ENCODE measurements around the gene COL23A1. TPM values are rescaled to one million over a fixed set of nuclear protein-coding genes. Genes with fewer than 3 reads are reported as not detected.

The COL23A1 gene
- total and polyA plus RNA-seq, 8 donors: 0.52 to 9.5 (median 7.5) TPM

DNA sequence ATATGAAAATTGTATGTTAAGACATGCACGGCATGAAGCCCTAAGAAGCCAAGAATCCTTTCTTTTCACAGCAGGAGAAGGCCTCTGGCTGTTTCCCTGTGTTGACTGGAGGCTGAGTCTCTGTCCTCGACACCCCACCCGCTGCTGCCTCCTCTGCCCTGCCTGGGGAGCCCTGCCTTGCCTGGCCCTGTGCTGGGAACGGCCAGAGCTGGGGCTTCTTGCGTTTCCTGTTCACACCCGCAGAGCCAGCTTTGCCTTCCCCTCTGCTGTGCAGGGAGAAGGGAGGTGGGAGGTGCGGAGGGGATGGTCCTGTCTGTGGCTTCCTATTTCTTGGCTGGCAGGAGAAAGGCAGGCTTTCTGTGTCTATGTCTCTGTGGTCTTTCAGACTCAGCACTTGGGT is 396.2 kb downstream of the COL23A1 start:
- intact Hi-C loops (cut with DNase I): no loop called here
- TF ChIP-seq, protein P1, sequence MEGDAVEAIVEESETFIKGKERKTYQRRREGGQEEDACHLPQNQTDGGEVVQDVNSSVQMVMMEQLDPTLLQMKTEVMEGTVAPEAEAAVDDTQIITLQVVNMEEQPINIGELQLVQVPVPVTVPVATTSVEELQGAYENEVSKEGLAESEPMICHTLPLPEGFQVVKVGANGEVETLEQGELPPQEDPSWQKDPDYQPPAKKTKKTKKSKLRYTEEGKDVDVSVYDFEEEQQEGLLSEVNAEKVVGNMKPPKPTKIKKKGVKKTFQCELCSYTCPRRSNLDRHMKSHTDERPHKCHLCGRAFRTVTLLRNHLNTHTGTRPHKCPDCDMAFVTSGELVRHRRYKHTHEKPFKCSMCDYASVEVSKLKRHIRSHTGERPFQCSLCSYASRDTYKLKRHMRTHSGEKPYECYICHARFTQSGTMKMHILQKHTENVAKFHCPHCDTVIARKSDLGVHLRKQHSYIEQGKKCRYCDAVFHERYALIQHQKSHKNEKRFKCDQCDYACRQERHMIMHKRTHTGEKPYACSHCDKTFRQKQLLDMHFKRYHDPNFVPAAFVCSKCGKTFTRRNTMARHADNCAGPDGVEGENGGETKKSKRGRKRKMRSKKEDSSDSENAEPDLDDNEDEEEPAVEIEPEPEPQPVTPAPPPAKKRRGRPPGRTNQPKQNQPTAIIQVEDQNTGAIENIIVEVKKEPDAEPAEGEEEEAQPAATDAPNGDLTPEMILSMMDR (IDR thresholded peaks at IDR 0.05): no peak
- ATAC-seq (no peak), DNase-seq (no peak)
- H3K4me1 ChIP-seq: no peaks in the 10 kb centered on the region
- no peaks in the 10 kb centered on the region for H3K9me3 ChIP-seq
- no peak overlapping the region for H3K4me3 ChIP-seq
- H3K27me3 ChIP-seq: peaks cover 0 to 21% of the 10 kb centered on the region in 2 donors
- no peaks in the 10 kb centered on the region for H3K36me3 ChIP-seq
- no peak overlapping the region for H3K27ac ChIP-seq

DNA sequence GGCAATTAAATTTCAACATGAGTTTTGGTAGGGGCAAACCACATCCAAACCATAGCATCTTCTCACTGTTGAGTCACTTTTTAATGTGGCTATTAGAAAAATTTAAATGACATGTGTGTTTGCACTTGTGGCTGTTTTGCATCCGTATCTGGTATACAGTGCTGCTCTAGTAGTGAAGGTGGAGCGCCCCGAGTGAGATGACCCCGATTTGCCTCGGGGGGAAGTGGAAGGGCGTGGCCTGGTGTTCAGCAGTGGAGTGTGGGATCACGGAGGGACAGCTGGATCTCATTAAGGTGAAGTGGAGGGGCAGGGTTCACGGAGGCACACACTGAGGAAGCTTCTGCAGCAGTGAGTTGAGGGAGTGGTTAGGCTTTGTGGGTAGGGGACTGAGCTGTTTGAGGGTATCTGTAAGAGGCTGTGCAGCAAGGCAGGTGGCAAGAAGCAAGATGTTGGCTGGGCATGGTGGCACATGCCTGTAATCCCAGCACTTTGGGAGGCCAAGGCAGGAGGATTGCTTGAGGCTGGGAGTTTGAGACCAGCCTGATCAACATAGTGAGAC is 396.9 kb downstream of the COL23A1 start:
- intact Hi-C loops (cut with DNase I): no loop called here
- H3K9me3 ChIP-seq: no peaks in the 10 kb centered on the region
- no peak overlapping the region for H3K27ac ChIP-seq
- H3K4me3 ChIP-seq: no peak overlapping the region
- no peak for ATAC-seq
- TF ChIP-seq, protein P1 (IDR thresholded peaks at IDR 0.05): no peak
- H3K27me3 ChIP-seq: peaks cover 0 to 21% of the 10 kb centered on the region in 2 donors
- DNase-seq: no peak
- H3K4me1 ChIP-seq: no peaks in the 10 kb centered on the region
- no peaks in the 10 kb centered on the region for H3K36me3 ChIP-seq

DNA sequence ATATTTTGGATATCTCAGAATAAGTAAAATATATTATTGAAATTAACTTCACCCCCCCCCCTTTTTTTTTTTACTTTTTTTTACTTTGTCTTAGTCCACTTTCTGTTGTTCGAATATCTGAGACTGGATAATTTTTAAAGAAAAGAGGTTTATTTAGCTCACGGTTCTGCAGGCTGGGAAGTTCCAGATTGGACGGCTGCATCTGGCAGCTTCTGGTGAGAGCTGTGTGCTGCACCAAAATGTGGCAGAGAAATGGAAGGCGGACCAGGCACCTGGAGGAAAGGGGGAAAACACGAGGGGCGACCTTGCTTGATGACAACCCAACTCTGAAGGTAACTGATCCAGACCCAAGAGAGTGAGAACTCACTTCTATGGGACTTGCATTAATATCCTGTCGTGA is 397.4 kb downstream of the COL23A1 start:
- intact Hi-C loops (cut with DNase I): no loop called here
- H3K27ac ChIP-seq: no peak overlapping the region
- H3K27me3 ChIP-seq: peaks cover 0 to 21% of the 10 kb centered on the region in 2 donors
- ATAC-seq: no peak
- H3K4me1 ChIP-seq: no peaks in the 10 kb centered on the region
- no peak overlapping the region for H3K4me3 ChIP-seq
- H3K9me3 ChIP-seq: no peaks in the 10 kb centered on the region
- H3K36me3 ChIP-seq: no peaks in the 10 kb centered on the region
- TF ChIP-seq, protein P1 (IDR thresholded peaks at IDR 0.05): no peak
- no peak for DNase-seq

DNA sequence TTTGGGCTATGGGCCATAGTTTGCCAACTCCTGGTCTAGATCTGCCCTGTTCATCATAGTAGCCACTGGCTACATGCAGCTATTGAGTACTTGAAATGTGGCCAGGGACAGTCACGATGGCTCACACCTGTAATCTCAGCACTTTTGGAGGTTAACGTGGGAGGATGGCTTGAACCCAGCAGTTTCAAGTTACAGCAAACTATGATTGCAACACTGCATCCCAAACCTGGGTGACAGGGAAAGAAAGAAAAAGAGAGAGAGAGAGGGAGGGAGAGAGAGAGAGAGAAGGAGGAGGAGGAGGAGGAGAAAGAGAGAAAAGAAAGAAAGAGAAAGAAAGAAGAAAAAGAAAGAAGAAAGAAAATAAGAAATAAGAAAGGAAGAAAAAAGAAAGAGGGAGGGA is 397.9 kb downstream of the COL23A1 start:
- TF ChIP-seq, protein P1 (IDR thresholded peaks at IDR 0.05): no peak
- Histone ChIP-seq H3K4me3 (no peak overlapping the region), H3K4me1 (no peaks in the 10 kb centered on the region), H3K27me3 (peaks cover 0 to 21% of the 10 kb centered on the region in 2 donors), H3K27ac (no peak overlapping the region), H3K36me3 (no peaks in the 10 kb centered on the region), H3K9me3 (no peaks in the 10 kb centered on the region)
- ATAC-seq (no peak), DNase-seq (no peak)
- intact Hi-C loops (cut with DNase I): no loop called here

DNA sequence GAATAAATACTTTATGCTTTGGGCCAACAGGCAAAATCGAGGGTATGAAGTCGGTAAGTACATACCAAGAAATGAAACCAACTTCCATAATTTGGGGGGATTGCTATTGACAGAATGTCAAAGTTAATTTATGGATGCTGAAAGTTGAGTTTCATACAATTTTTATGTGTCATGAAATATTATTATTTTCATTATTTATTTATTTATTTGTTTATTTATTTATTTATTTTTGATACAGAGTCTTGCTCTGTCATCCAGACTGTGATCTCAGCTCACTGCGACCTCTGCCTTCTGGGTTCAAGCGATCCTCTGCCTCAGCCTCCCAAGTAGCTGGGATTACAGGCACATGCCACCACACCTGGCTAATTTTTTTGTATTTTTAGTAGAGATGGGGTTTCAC is 398.5 kb downstream of the COL23A1 start:
- DNase-seq (no peak), ATAC-seq (no peak)
- Histone ChIP-seq H3K4me1 (no peaks in the 10 kb centered on the region), H3K27ac (no peak overlapping the region), H3K36me3 (no peaks in the 10 kb centered on the region), H3K27me3 (peaks cover 0 to 21% of the 10 kb centered on the region in 2 donors), H3K9me3 (no peaks in the 10 kb centered on the region), H3K4me3 (no peak overlapping the region)
- intact Hi-C loops (cut with DNase I): no loop called here
- TF ChIP-seq, protein P1 (IDR thresholded peaks at IDR 0.05): no peak
